ENCODE measurements around the gene CPNE6.
A peak's percentile ranks its signal among the peaks of the same experiment; 100 is the strongest.

The CPNE6 gene

GRCh38 chr14:24115422-24116127 lies 44.2 kb downstream of the CPNE6 start:
- Mint-ChIP-seq H3K27ac (peak overlapping the region; percentile 51), H3K4me3 (peak overlapping the region; percentile 98), H3K9me3 (no peaks in the 10 kb centered on the region), H3K4me1 (peaks cover 17% of the 10 kb centered on the region), H3K27me3 (ENCODE audit: low read depth, poor library complexity) (peaks cover 10% of the 10 kb centered on the region), H3K36me3 (ENCODE audit: low read depth) (peaks cover 34% of the 10 kb centered on the region)
- DNase-seq, result peak; percentile 27
- TF ChIP-seq, protein P1, sequence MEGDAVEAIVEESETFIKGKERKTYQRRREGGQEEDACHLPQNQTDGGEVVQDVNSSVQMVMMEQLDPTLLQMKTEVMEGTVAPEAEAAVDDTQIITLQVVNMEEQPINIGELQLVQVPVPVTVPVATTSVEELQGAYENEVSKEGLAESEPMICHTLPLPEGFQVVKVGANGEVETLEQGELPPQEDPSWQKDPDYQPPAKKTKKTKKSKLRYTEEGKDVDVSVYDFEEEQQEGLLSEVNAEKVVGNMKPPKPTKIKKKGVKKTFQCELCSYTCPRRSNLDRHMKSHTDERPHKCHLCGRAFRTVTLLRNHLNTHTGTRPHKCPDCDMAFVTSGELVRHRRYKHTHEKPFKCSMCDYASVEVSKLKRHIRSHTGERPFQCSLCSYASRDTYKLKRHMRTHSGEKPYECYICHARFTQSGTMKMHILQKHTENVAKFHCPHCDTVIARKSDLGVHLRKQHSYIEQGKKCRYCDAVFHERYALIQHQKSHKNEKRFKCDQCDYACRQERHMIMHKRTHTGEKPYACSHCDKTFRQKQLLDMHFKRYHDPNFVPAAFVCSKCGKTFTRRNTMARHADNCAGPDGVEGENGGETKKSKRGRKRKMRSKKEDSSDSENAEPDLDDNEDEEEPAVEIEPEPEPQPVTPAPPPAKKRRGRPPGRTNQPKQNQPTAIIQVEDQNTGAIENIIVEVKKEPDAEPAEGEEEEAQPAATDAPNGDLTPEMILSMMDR (IDR thresholded peaks at IDR 0.05), result no peak

GRCh38 chr14:24116128-24116814 lies 44.9 kb downstream of the CPNE6 start:
- no peak overlapping the region for H3K27ac Mint-ChIP-seq

DNA sequence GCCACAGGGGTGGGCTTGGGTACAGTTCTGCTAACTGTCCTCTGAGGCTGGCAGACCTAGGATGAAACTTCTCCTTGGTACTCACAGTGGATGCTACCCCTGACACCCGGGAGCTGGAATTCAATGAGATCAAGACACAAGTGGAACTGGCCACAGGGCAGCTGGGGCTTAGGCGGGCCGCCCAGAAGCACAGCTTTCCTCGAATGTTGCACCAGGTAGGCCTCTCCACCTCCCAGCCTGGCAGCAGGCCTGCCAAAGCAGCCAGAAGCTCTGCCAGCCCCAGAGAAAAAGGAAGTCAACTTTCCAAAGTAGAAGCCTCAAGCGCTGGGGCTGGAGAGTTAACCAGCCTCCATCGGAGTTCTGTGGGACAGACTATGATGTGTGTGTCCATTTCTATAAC lies 45.8 kb downstream of the CPNE6 start:
- TF ChIP-seq, protein P1 (IDR thresholded peaks at IDR 0.05), result no peak
- DNase-seq, result no peak
- peaks cover 45% of the 10 kb centered on the region for H3K36me3 Mint-ChIP-seq (ENCODE audit: low read depth)
- H3K4me1 Mint-ChIP-seq, result peaks cover 17% of the 10 kb centered on the region
- no peak overlapping the region for H3K27ac Mint-ChIP-seq
- H3K4me3 Mint-ChIP-seq, result no peak overlapping the region
- H3K9me3 Mint-ChIP-seq, result no peaks in the 10 kb centered on the region
- peaks cover 14% of the 10 kb centered on the region for H3K27me3 Mint-ChIP-seq (ENCODE audit: low read depth, poor library complexity)

More at GRCh38 chr14:24116128-24116814, 44.9 kb downstream of the CPNE6 start:
- H3K9me3 Mint-ChIP-seq, result no peaks in the 10 kb centered on the region
- H3K27me3 Mint-ChIP-seq (ENCODE audit: low read depth, poor library complexity), result peaks cover 10% of the 10 kb centered on the region
- peaks cover 40% of the 10 kb centered on the region for H3K36me3 Mint-ChIP-seq (ENCODE audit: low read depth)
- peak overlapping the region; percentile 98 for H3K4me3 Mint-ChIP-seq
- DNase-seq, result no peak
- TF ChIP-seq, protein P1 (IDR thresholded peaks at IDR 0.05), result no peak
- H3K4me1 Mint-ChIP-seq, result peaks cover 17% of the 10 kb centered on the region

- DNase-seq, result no peak
- H3K27ac Mint-ChIP-seq, result no peak overlapping the region
- H3K9me3 Mint-ChIP-seq, result no peaks in the 10 kb centered on the region
- no peak overlapping the region for H3K4me3 Mint-ChIP-seq
- TF ChIP-seq, protein P1 (IDR thresholded peaks at IDR 0.05), result no peak
- H3K4me1 Mint-ChIP-seq, result peaks cover 17% of the 10 kb centered on the region
- peaks cover 51% of the 10 kb centered on the region for H3K36me3 Mint-ChIP-seq (ENCODE audit: low read depth)
- peaks cover 14% of the 10 kb centered on the region for H3K27me3 Mint-ChIP-seq (ENCODE audit: low read depth, poor library complexity)
Measured at GRCh38 chr14:24119691-24120090, 48.3 kb downstream of the CPNE6 start.

DNA sequence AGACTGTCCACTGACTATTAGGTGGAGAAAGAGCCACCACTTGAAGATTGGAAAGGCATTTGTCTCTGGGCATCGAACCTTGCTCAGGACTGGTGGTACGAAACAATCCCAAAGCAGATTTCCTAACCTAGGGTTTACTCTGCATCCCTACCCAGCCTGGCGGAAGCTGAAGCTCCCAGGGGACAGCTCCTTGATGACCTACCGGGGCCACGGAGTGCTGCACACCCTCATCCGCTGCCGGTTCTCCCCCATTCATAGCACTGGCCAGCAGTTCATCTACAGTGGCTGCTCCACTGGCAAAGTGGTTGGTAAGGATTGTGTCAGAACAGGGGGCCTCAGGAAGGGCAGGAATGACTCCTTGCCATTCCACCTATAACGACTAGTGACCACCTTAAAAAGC lies 49.8 kb downstream of the CPNE6 start:
- TF ChIP-seq, protein P1 (IDR thresholded peaks at IDR 0.05), result no peak
- H3K4me1 Mint-ChIP-seq, result peaks cover 5% of the 10 kb centered on the region
- no peak overlapping the region for H3K4me3 Mint-ChIP-seq
- no peak overlapping the region for H3K27ac Mint-ChIP-seq
- no peak for DNase-seq
- peaks cover 4% of the 10 kb centered on the region for H3K27me3 Mint-ChIP-seq (ENCODE audit: low read depth, poor library complexity)
- H3K36me3 Mint-ChIP-seq (ENCODE audit: low read depth), result peaks cover 56% of the 10 kb centered on the region
- no peaks in the 10 kb centered on the region for H3K9me3 Mint-ChIP-seq
